B cell (primary cell): ENCODE measurements around the gene NECTIN4. TPM values are rescaled to one million over a fixed set of nuclear protein-coding genes. Genes with fewer than 3 reads are reported as not detected.
A peak's percentile ranks its signal among the peaks of the same experiment; 100 is the strongest.

Source experiments
- ATAC-seq: fragments of 200-7000 bp; cut with Tn5 transposase; one replicate; pipeline ENCODE4 v1.10.0; 2021; ENCODE audit warnings: low read depth, mild to moderate bottlenecking, moderate number of reproducible peaks, moderate library complexity
- CTCF ChIA-PET: fragments of 350-600 bp; sonication (Branson Sonifier 250); formaldehyde crosslinking; loops from one replicate; lab custom pipeline; 2021; ENCODE audit warnings: antibody characterized with exemption, inconsistent platforms; lab: Charles Lee
- POLR2A ChIA-PET: fragments of 350-600 bp; sonication (Branson Sonifier 250); formaldehyde crosslinking; loops from one replicate; lab custom pipeline; 2021; ENCODE audit warnings: antibody characterized with exemption; lab: Charles Lee
- DNase-seq: peaks from one replicate; pipeline ENCODE4 v3.0.0; 2013
- H2AFZ ChIP-seq: 2 replicates; pipeline ENCODE4 v1.6.1; 2012; ENCODE audit warnings: mild to moderate bottlenecking, low read depth, low read length; ENCODE audit not compliant: insufficient read depth, poor library complexity, severe bottlenecking
- H3K27ac ChIP-seq, 2 donors: 1 replicate in 1 of 2; 2 replicates in 1 of 2; pipeline ENCODE4 v1.5.1; 2012 to 2013; ENCODE audit warnings: low read length in 2 of 2, mild to moderate bottlenecking in 2 of 2, moderate library complexity in 1 of 2
- H3K27me3 ChIP-seq, 4 experiments: fragments of 200-600 bp in 1 of 4; sonication (generic) in 1 of 4; replicated peaks in 1 of 4; 1 replicate in 2 of 4; 2 replicates in 2 of 4; pipeline versions ENCODE4 v1.6.1 to v1.7.0; 2013 to 2016; ENCODE audit warnings: low read length in 3 of 4, mild to moderate bottlenecking in 2 of 4, mixed read lengths in 1 of 4, moderate library complexity in 1 of 4; ENCODE audit not compliant: insufficient read depth in 4 of 4, control insufficient read depth in 3 of 4; ENCODE audit errors: control extremely low read depth in 1 of 4
- H3K36me3 ChIP-seq, 2 experiments: replicated peaks in 1 of 2; 1 replicate in 1 of 2; 2 replicates in 1 of 2; pipeline versions ENCODE4 v1.6.1 to v1.7.1; 2013; ENCODE audit warnings: low read length in 1 of 2; ENCODE audit not compliant: insufficient read depth in 2 of 2, control insufficient read depth in 1 of 2; ENCODE audit errors: control extremely low read depth in 1 of 2, extremely low read depth in 1 of 2
- H3K4me1 ChIP-seq, 2 donors: fragments of 200-600 bp in 1 of 2; sonication (generic) in 1 of 2; 1 replicate in 1 of 2; 2 replicates in 1 of 2; pipeline versions ENCODE4 v1.5.1 to v1.6.1; 2013 to 2017; ENCODE audit warnings: low read length in 2 of 2; ENCODE audit not compliant: control insufficient read depth in 2 of 2, insufficient read depth in 2 of 2
- H3K4me2 ChIP-seq: replicated peaks from 2 replicates; pipeline ENCODE3; 2012; ENCODE audit warnings: mild to moderate bottlenecking, low read depth, low read length; ENCODE audit not compliant: poor library complexity, severe bottlenecking
- H3K4me3 ChIP-seq, 5 experiments: fragments of 200-600 bp in 1 of 5; sonication (generic) in 1 of 5; 1 replicate in 3 of 5; 2 replicates in 2 of 5; pipeline versions ENCODE4 v1.5.1 to v1.7.0; 2011 to 2016; ENCODE audit warnings: low read length in 4 of 5, mild to moderate bottlenecking in 4 of 5, low read depth in 2 of 5, control low read depth in 1 of 5, moderate library complexity in 1 of 5; ENCODE audit not compliant: insufficient read depth in 1 of 5; ENCODE audit errors: control extremely low read depth in 1 of 5, extremely low read depth in 1 of 5
- H3K79me2 ChIP-seq: fragments of 200-600 bp; sonication (generic); one replicate; pipeline ENCODE4 v1.6.0; 2016; ENCODE audit warnings: low read length; ENCODE audit not compliant: control insufficient read depth, insufficient read depth
- H3K9ac ChIP-seq: fragments of 200-600 bp; sonication (generic); 2 replicates; pipeline ENCODE4 v1.6.1; 2017; ENCODE audit warnings: mild to moderate bottlenecking, low read length, moderate library complexity
- H3K9me3 ChIP-seq, 3 donors: one replicate each; pipeline versions ENCODE4 v1.6.1 to v1.7.1; 2013; ENCODE audit warnings: low read length in 2 of 3; ENCODE audit not compliant: control insufficient read depth in 2 of 3, insufficient read depth in 1 of 3; ENCODE audit errors: control extremely low read depth in 1 of 3
- H4K20me1 ChIP-seq: 2 replicates; pipeline ENCODE4 v1.6.0; 2012; ENCODE audit warnings: mild to moderate bottlenecking, low read length; ENCODE audit not compliant: insufficient read depth, control insufficient read depth, poor library complexity, severe bottlenecking
- H3K27ac Mint-ChIP-seq: one replicate; pipeline ENCODE4 v1.8.0; 2021; ENCODE audit warnings: mixed read lengths
- H3K27me3 Mint-ChIP-seq: one replicate; pipeline ENCODE4 v1.8.0; 2021; ENCODE audit warnings: mixed read lengths
- H3K4me1 Mint-ChIP-seq: one replicate; pipeline ENCODE4 v1.8.0; 2021; ENCODE audit warnings: mixed read lengths
- H3K4me3 Mint-ChIP-seq: one replicate; pipeline ENCODE4 v1.8.0; 2021; ENCODE audit warnings: mixed read lengths
- H3K9me3 Mint-ChIP-seq: one replicate; pipeline ENCODE4 v1.8.0; 2022; ENCODE audit warnings: mixed read lengths; ENCODE audit not compliant: insufficient read depth
- CTCF ChIP-seq: fragments of 200-600 bp; IDR thresholded peaks from one replicate; pipeline ENCODE4 v1.8.0; 2022; ENCODE audit warnings: antibody characterized with exemption, mild to moderate bottlenecking
- EZH2 ChIP-seq: IDR thresholded peaks from 2 replicates; pipeline ENCODE4 v1.6.1; 2012; ENCODE audit warnings: borderline replicate concordance, low read depth, mild to moderate bottlenecking, moderate library complexity, low read length; ENCODE audit not compliant: insufficient read depth, poor library complexity, severe bottlenecking
- WGBS: methylation state at CpG from one replicate; pipeline ENCODE4 v1.1.5; 2013; ENCODE audit warnings: missing lambda C conversion rate; ENCODE audit not compliant: insufficient coverage; 5-methylcytosine and 5-hydroxymethylcytosine counted together
- intact Hi-C: fragments of 100-400 bp; cut with micrococcal nuclease; formaldehyde crosslinking; loops from one replicate; pipeline ENCODE4 v1.10.0; 2022
- polyA plus RNA-seq: library from polyadenylated mRNA; depleted of rRNA; stranded (reverse); fragments of >200 nt; gene quantifications from 2 replicates; pipeline ENCODE4 v1.2.3, GENCODE V29; 2012
- total RNA-seq, 2 donors: library from RNA; stranded (reverse); fragments of 120-200 nt in 1 of 2; gene quantifications; 1 replicate in 1 of 2; 2 replicates in 1 of 2; pipeline versions ENCODE4 v1.2.3 to v1.2.4, GENCODE V29; 2013 to 2022

Gene NECTIN4
- total and polyA plus RNA-seq, 2 donors (not counting 1 experiment from before 2014, with no cell fraction given) = not detected

- Histone ChIP-seq H3K27ac (peak within 1 kb of the TSS; percentile 95 to 96), H4K20me1 (peaks cover 24% of the 10 kb centered on the region), H3K4me1 (peaks cover 34 to 53% of the 10 kb centered on the region in 2 donors), H3K9ac (peak within 1 kb of the TSS; percentile 92), H3K79me2 (peaks cover 72% of the 10 kb centered on the region), H3K4me2 (peak within 1 kb of the TSS; percentile 97), H3K4me3 (peak within 1 kb of the TSS; percentile 76 to 97 (median 91)), H3K27me3 (no peaks in the 10 kb centered on the region), H3K36me3 (peaks cover 2 to 8% of the 10 kb centered on the region in 2 experiments), H2AFZ (peak within 1 kb of the TSS; percentile 65), H3K9me3 (no peaks in the 10 kb centered on the region)
- H3K27ac Mint-ChIP-seq = peak within 1 kb of the TSS; percentile 98
- no peak for TF ChIP-seq EZH2
- no peak for TF ChIP-seq CTCF
- H3K4me1 Mint-ChIP-seq = peaks cover 47% of the 10 kb centered on the region
- DNase-seq = peak; percentile 93
- POLR2A ChIA-PET = interaction anchor here (0.6 to 6.8 kb wide), 11 partner anchors 19 to 111 kb away, joined by 3 to 108 read pairs (median 7); partner anchors contain the start of genes DEDD, KLHDC9, TSTD1 and UFC1
- no peaks in the 10 kb centered on the region for H3K27me3 Mint-ChIP-seq
- intact Hi-C loops = loop anchor here (1.0 to 5.0 kb wide), 3 partner anchors 28 to 83 kb away; partner anchors contain the start of genes DEDD, KLHDC9 and UFC1
- 7% methylated on average over 9 of the region's 9 CpGs for WGBS
- peak within 1 kb of the TSS; percentile 100 for H3K4me3 Mint-ChIP-seq
- CTCF ChIA-PET = interaction anchor here (0.8 to 8.9 kb wide), 23 partner anchors 9 to 316 kb away, joined by 3 to 142 read pairs (median 4); partner anchors contain the start of genes DEDD, F11R, KLHDC9 and TOMM40L
- no peaks in the 10 kb centered on the region for H3K9me3 Mint-ChIP-seq
- peak; percentile 78 for ATAC-seq
These were observed 19.6 kb downstream of the NECTIN4 start, which contains the start of gene ARHGAP30 for GRCh38 chr1:161069731-161070270. ARHGAP30 (minus strand) TSS chr1:161069891; CDS start chr1:161069624, 267 bp downstream.

- intact Hi-C loops = loop anchor here (1.0 to 5.0 kb wide), 3 partner anchors 29 to 84 kb away; partner anchors contain the start of genes DEDD, KLHDC9 and UFC1
- H3K4me1 Mint-ChIP-seq = peaks cover 52% of the 10 kb centered on the region
- H3K9me3 Mint-ChIP-seq = no peaks in the 10 kb centered on the region
- Histone ChIP-seq H2AFZ (peak overlapping the region; percentile 65), H3K79me2 (peaks cover 78% of the 10 kb centered on the region), H3K9me3 (no peaks in the 10 kb centered on the region), H3K9ac (peak overlapping the region; percentile 92), H3K27me3 (no peaks in the 10 kb centered on the region), H3K4me3 (peak overlapping the region; percentile 76 to 97 (median 91)), H3K36me3 (peaks cover 2 to 8% of the 10 kb centered on the region in 2 experiments), H3K27ac (peak overlapping the region; percentile 95 to 96), H3K4me1 (peaks cover 40 to 58% of the 10 kb centered on the region in 2 donors), H4K20me1 (peaks cover 29% of the 10 kb centered on the region), H3K4me2 (peak overlapping the region; percentile 97)
- CTCF ChIA-PET = interaction anchor here (0.8 to 8.9 kb wide), 16 partner anchors 10 to 317 kb away, joined by 3 to 142 read pairs (median 5); partner anchors contain the start of genes DEDD, KLHDC9, TOMM40L and TSTD1
- H3K27me3 Mint-ChIP-seq = no peaks in the 10 kb centered on the region
- no peak for TF ChIP-seq CTCF
- TF ChIP-seq EZH2 = no peak
- peak overlapping the region; percentile 100 for H3K4me3 Mint-ChIP-seq
- DNase-seq = no peak
- no peak for ATAC-seq
- POLR2A ChIA-PET = interaction anchor here (0.6 to 6.8 kb wide), 11 partner anchors 18 to 112 kb away, joined by 3 to 108 read pairs (median 7); partner anchors contain the start of genes DEDD, KLHDC9, TSTD1 and UFC1
- 0% methylated on average over 9 of the region's 9 CpGs for WGBS
- peak overlapping the region; percentile 98 for H3K27ac Mint-ChIP-seq
These were observed 20.1 kb downstream of the NECTIN4 start for GRCh38 chr1:161069241-161069640.
